Fibroblast of peridontal ligament (primary cell): ENCODE measurements around the gene FBXO41.

Experiments
- DNase-seq: peaks from one replicate; pipeline ENCODE4 v3.0.0-alpha.2; 2010; ENCODE audit errors: extremely low read depth

The FBXO41 gene, protein sequence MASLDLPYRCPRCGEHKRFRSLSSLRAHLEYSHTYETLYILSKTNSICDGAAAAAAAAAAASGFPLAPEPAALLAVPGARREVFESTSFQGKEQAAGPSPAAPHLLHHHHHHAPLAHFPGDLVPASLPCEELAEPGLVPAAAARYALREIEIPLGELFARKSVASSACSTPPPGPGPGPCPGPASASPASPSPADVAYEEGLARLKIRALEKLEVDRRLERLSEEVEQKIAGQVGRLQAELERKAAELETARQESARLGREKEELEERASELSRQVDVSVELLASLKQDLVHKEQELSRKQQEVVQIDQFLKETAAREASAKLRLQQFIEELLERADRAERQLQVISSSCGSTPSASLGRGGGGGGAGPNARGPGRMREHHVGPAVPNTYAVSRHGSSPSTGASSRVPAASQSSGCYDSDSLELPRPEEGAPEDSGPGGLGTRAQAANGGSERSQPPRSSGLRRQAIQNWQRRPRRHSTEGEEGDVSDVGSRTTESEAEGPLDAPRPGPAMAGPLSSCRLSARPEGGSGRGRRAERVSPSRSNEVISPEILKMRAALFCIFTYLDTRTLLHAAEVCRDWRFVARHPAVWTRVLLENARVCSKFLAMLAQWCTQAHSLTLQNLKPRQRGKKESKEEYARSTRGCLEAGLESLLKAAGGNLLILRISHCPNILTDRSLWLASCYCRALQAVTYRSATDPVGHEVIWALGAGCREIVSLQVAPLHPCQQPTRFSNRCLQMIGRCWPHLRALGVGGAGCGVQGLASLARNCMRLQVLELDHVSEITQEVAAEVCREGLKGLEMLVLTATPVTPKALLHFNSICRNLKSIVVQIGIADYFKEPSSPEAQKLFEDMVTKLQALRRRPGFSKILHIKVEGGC

DNA sequence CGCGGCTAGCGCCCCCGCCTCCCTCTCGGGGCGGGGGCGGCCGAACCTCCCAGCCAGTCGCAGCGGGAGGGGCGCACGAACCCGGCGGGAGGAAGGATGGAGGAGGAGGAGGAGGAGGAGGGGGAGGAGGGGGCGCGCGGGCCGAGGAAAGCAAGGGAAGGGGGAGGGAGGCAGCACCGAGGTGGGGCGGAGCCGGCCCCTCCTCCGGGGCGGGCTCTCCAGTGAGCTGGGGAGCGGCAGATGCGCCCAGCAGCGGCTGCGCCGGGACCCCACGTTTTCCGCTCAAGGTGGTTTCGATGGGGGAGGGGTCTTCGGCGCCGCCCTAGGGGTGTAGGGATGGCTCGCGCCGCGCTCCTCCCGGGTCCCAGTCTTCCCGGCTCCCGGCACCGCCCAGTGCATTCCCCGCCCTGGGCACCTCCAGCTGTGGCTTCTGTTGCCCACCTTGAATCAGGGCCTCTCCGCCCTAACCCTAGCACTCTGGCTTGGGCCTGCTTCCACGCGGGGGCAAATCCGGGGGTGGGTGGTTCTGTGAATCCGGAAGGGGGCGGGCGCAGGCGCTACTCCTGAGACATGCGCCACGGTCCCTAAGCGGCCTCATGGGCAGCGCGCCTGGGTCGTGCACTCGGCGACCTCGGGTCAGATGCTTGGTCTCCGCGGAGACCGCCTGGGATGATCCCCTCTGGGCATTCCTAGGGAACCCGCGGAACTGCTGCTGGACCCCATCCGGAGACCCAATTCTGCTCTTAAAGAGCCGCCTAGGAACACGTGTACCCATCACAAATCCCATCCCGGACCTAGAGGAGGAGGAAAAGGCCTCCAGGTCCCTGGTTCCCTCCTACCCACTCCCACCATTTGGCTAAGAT lies at the start of gene FBXO41:
Gene FBXO41 (minus strand): TSS at position 183 of the 863 bp plus-strand sequence. CDS start 14,848 bp downstream, outside the sequence.
- DNase-seq = no peak

DNA sequence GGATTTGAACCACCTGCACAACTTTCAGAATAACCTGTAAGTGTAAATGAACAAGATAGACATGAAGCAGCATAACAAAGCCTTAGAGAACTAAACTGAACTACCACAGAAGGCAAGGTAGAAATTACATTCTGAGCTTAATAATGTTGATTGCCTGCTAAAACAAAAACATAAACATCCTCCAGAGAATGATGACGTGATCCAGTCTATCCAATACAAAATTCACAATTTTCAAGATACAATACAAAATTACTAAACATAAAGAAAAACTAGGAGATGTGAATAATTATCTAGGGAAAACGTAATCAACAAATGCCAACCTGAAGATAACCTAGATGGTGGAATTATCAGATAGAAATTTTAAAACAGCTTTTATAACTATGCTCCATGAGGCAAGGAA lies 49.8 kb upstream of the FBXO41 start:
- no peak for DNase-seq

DNA sequence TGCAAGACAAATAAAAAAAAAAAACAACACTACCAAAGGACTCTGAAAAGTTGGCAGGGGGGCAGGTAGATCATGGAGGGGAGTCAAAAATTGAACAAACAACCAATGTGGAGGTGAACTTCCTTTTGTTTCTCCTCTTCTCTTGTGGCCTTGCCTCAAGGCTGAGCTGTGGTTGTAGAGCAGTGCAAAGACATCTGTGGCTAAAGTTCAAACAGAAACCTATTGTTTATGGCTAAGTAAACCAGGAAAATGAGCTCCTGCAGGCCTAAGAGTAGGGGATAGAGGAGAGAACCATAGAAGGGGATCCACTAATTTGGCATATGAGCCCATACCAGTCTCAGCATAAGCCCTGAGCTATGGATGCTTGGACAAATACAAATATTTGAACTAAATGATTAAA lies 49.3 kb upstream of the FBXO41 start:
- no peak for DNase-seq

DNA sequence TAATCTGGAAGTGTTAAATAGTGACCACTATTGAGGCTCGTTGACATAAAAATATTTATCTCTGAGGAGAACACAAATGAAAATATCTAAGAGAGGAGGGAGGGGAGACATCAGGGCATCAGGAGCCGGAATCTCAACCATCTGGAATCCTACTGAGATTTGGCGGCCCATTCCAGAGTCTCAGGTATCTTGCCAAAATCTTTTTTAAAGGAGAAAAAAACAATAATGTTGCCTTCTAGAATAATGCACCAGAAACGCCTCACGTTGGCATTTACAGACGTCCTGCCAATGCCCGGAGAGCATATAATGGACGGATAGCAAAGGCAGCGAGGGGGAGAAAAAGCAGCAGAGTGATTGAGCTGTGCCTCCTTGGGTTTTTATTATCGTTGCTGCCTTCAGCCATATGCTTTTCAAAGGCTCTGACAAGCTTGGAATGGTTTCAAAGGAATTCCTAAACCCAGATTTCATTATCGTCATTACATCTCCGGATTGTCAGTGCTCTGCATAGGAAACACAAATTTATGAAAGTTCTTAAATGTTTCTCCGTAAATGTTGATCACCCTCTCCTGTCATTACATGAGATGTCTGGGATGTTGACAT lies 39.9 kb upstream of the FBXO41 start:
- no peak for DNase-seq

DNA sequence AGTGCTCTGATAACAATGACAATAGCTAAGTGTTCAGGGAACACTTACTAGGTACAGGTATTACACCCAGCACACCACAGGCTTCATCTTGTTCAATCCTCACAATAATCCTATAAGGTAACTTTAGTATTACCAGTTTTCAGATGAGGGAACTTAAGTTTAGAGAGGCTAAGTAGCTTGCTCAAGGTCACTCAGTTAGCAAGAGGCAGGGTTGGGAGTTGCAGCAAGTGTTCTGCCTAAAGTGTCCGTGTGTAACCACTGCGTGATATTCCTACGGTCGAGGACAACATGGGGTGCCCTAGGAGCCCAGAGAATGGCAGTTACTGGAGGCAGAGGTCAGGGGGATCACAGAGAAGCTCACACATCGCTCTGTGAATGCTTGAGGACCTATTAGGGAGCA lies 39.3 kb upstream of the FBXO41 start:
- no peak for DNase-seq

DNA sequence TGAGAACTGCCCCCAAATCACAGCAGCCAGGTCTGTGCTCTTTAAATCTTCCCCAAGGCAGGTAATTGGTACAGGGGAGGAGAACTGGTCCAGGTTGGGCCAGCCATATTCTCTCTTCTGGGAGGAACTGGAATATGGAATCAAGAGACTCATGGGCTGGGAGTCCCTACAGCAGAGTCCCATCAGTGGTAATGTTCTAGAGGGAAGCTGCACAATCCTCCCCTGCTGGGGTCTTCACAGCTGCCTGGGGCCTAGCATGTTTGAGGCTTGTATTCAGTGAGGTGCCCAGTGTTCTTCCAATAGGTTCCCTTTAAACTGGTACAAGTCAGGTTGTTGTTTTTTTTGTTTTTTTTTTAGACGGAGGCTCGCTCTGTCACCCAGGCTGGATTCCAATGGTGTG lies 30.2 kb upstream of the FBXO41 start:
- no peak for DNase-seq

DNA sequence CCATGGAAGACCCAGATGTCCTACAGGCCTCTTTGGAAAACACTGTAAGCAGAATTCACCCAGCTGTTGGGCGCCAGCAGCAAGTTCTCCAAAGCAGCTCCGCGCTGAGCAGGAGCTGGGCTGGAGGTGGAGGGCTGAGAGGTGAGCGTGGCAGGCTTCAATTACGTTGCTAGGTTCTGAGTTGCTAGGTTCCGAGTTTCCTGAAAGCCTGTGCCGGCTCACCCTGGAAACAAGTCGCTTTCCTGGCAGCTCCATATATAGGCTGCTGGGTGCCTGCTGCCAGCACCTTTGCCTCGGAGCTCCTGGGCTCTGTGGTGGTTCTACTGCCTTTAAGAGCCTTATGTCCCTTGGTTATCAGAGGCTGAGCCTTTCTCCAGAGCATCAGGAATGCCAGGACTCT lies 23.4 kb upstream of the FBXO41 start:
- no peak for DNase-seq

DNA sequence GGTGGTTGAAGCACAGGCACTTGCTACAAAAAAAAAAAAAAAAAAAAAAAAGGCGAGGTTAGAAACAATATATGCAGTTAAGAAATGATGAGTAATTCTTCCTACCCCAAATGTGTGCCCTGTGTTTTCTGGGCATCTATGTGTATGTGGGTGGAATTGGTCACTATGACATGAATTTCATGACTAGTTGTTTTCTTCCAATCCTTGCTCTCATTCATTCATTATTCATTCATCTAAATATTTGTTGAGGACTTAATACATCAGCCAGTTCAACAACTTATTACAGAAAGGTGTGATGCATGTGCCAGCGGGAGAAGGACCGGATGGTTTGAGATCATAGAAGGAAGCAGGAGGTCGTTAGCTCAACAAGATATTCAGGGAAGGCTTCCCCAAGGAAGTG lies 17.4 kb upstream of the FBXO41 start:
- DNase-seq = no peak

DNA sequence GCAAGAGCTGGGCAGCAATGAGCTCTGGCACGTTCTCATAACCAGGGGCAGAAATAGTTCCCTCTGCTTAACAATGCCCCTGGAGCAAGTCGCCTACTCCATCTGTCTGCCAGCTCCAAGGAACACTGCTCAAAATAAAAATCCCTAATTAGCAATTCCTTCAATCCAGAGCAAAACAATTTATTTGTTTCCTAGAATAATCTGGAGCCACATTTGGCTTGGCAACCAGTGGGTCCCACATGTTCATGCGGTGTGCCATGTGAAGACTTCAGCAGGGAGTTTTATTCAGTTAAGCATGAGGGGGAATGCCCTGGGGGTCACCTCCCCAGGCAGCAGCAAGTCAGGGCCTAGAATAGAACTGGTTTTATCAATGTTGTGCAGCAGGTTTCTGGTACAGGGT lies 16.6 kb upstream of the FBXO41 start:
- DNase-seq = no peak

DNA sequence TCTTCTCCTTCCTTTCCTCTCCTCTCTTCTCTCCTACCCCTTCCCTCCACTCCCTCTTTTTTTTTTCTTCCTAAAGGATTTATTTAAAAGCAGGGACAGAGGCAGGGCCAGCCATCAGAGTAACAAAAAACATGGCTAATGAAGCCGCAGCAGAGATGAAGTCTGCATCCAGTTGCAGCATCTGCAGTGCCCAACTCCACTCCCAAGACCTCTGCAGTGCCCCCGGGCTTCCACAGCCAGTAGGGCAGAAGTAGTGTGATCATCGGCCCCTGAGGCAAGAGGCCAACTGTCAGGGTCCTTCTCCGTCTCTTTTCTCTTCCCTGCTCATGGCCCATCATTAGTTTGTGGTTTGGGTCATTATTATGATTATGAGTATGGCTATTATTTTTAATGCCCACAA lies 13.3 kb upstream of the FBXO41 start:
- no peak for DNase-seq

DNA sequence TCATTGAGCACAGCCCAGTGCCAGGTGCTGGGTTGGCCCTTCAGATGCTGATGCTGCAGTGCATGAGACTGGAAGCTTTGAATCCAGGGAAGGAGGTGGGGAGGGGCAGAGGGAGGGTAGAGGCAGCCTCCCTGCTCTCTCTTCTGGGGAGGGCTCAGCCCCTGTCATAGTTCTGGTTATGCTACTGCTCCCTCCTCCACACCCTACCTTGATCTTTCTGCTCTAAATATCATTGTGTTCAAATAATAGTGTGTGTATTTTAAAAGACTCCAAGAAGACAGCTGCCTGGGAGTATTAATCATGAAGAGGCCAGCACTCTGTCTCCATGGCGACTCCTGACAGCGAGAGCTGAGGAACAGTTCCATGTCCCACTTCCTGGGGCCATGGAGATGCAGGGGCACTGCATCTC lies 12.9 kb upstream of the FBXO41 start:
- DNase-seq = no peak

DNA sequence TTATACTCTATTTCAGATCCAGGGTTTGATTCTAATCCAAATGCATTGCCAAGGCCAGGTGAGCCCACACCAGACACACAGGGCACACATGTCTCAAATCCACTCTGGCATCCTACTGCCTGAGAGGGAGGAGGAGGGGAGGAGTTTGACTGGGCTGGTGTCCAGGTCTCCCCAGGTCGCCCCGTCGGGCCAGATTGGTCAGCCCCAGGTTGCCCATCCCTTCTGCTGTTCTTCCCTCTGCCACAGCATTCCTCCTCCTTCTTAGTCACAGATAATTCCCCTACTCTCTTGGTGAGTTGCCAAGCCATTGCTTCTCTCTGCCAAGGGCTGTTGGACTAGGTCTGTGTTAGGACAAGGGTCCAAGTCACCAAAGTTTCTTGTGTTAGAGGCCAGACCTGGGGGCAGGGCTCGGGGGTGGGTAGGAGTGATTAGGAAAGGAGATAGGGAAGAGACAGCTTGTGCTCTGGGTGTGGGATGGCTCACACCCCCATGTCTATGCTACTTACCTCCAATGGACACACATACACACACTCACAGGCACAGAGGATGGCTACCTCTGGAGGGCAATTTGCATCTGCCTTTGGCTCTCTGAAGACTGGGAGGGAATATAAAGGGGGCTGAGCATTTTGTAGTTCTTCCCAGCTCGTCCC lies 11.6 kb upstream of the FBXO41 start:
- no peak for DNase-seq

DNA sequence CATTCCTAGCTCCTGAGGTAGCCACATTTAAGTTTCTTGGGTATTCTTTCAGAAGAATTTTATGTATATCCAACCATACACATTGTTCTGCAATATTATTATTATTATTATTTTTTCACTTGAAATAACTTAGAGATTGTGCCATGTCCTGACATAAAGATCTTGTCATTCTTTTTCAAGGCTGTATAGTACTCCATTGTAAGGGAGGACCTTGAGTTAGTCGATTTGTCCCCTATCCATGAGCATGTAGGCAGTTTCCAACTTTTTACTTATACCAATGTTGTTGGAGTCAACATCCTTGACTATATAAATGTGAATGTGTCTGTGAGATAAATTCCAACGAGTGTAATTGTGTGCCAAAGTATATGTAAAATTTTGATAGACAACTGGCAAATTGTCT lies 10.0 kb upstream of the FBXO41 start:
- DNase-seq = no peak

DNA sequence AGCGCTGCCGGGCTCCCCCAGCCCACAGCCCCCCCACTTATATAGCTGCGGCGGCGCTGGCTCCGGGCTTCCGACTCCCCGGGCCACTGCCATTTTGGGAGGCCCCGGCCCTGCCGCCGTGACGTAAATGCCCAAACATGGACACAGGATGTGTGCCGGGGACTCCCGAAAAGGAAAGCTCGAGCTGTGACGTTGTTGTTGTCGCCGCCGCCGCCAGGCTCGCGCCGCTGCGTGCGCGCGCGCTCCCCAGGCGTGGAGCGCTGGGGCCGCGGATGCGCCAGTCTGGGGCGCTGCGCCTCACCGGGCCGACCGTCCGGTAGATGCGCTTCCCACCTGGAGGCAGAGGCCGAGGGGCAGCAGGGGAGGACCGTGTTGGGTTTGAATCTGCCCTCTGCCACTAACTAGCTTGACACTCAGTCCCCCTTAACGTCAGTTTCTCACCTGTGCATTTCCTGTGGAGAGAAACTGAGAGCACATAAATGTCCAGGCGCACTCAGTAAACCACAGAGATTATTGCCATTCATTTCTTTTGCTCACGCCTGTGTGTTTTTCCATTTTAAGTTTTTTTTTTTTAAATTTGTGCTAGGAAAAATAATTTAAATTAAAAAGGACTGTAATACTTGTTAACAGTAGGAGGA lies 9.4 kb upstream of the FBXO41 start, which contains the start of gene EGR4:
Gene EGR4 (minus strand): TSS at position 15 of the 638 bp plus-strand sequence. CDS start 231 bp downstream, outside the sequence.
- DNase-seq = peak; percentile 38

DNA sequence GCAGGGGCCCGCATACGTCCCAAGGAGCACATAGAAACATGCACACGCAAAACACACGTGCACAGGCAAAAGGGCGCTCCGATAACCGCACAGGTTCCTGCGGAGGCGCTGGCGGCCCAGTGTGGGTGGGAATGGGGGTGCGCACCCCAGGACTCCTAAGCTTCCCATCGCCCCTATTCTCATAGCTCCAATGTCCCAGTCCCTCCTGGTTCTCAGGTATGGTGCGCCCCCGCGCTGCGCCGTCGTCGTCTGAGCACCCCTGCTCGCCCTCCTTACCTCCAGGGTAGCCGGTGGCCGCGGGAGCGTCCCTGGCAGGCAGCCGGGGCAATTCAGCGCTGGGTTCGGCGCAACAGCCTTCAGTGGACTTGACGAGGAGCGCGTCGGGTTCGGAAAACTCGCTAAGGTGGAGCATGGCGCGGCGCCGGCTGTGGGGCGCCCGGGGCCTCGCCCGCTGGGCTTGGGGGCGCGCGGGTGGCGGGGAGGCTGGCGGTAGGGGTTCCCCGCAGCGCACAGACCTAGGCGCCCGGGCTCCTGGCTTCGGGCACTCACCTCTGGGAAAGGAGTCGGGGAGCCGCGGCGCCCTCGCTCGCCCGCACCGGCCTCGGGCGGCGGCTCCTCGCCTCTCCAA lies 8.7 kb upstream of the FBXO41 start:
- no peak for DNase-seq

DNA sequence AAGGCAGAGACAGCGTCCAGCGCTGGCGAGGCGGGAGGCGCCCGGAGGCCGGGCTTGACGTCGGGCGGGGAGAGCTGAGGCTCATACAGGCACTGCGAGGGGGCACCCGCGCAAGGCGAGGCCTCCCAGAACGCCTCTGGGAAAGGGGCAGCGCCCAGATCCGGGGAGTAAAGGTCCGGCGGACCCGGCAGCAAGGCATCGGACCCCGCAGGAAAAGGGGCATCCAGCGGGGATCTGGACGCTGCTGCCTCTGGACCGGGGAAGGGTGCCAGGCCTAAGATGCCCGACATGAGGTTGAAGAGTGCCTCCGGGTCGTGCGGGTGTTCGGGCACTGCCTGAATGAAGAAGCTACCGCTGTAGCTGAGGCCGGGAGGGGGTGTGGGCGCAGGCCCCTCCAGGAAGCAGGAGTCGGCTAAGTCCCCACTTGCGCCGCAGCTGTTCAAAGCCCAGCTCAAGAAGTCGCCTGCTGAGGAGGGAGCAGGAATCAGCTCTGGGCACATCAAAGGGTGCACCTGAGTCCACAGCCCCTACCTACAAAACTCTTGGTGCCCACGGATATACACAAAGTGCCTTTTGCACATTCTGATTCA lies 8.1 kb upstream of the FBXO41 start:
- no peak for DNase-seq

DNA sequence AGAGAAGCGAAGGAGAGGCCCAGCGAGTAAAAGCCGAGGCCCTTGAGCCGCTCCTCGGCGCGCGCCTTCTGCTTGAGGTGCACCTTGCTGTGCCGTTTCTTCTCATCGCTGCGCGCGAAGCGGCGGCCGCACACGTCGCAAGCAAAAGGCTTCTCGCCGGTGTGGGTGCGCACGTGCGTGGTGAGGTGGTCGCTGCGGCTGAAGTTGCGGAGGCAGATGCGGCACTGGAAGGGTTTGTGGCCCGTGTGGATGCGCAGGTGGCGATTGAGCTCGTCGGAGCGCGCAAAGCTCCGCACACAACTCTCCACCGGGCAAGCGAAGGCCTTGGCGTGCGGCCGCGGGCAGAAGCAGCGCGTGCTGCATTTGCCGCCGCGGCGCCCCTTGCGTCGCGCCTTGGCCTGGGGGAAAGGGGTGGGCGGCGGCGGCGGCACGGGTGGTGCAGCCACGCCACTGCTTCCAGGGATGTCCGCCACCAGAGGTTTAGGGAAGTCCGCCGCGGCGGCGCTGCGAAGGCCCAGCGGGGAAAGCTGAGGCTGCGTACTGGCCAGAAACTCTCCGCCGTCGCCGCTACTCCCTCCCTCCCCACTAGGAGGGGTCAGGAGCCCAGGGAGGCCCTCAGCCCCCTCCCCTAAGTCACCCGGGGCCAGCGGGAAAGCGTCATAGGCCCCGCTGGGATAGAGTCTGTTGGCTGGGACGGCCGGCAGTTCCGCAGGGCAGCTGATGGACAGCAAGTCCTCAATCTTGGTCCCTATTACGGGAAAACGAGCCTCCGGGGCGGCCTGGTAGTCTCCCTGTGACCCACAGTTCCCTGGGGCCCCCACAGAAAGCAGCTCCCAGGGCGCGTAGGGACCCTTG lies 7.4 kb upstream of the FBXO41 start:
- no peak for DNase-seq

DNA sequence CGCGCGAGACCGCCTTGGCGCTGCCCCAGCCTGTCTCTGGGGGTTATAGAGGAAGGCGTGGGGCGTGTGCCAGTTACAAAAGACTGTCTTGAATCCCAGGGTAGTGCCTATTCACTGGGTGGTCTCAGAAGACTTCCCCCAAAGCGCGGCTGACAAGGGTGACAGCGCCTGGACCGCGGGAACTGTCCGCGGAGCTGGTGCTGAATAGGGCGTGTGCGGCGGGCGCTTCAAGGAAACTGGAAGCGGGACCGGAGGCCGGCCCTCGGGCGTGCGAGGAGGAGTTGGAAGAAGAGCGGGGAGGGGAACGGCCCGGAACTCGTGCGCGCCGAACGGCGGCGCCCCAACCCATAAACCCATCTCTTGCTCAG lies 6.8 kb upstream of the FBXO41 start:
- DNase-seq = peak; percentile 36
